Activated CD8-positive, alpha-beta memory T cell treated with anti-CD3 and anti-CD28 coated beads for 24 hours (primary cell): ENCODE measurements around the gene FLRT3.

Source experiments
- DNase-seq: peaks from one replicate; pipeline ENCODE4 v3.0.0-alpha.2; 2020

Gene FLRT3

GRCh38 chr20:14337400-14338171 lies at the start of gene FLRT3:
FLRT3 (minus strand) TSS chr20:14337612; CDS start chr20:14327506, 10,106 bp downstream.
- no peak for DNase-seq

- DNase-seq = no peak
Measured at GRCh38 chr20:14386726-14387125, 49.3 kb upstream of the FLRT3 start.

GRCh38 chr20:14385176-14385740 lies 47.8 kb upstream of the FLRT3 start:
- no peak for DNase-seq

- no peak for DNase-seq
Measured at GRCh38 chr20:14384416-14385175, 47.2 kb upstream of the FLRT3 start.

GRCh38 chr20:14383335-14383734 lies 45.9 kb upstream of the FLRT3 start:
- no peak for DNase-seq

GRCh38 chr20:14378326-14378725 lies 40.9 kb upstream of the FLRT3 start:
- no peak for DNase-seq

GRCh38 chr20:14375416-14375985 lies 38.1 kb upstream of the FLRT3 start:
- no peak for DNase-seq

- no peak for DNase-seq
Measured at GRCh38 chr20:14374196-14374595, 36.8 kb upstream of the FLRT3 start.

GRCh38 chr20:14361509-14362345 lies 24.3 kb upstream of the FLRT3 start:
- DNase-seq = no peak

GRCh38 chr20:14360416-14360815 lies 23.0 kb upstream of the FLRT3 start:
- DNase-seq = no peak

GRCh38 chr20:14355791-14356190 lies 18.4 kb upstream of the FLRT3 start:
- DNase-seq = no peak

GRCh38 chr20:14344746-14345145 lies 7.3 kb upstream of the FLRT3 start:
- DNase-seq = no peak

GRCh38 chr20:14343491-14344065 lies 6.2 kb upstream of the FLRT3 start:
- DNase-seq = no peak

- no peak for DNase-seq
Measured at GRCh38 chr20:14342918-14343317, 5.5 kb upstream of the FLRT3 start.

- DNase-seq = no peak
Measured at GRCh38 chr20:14341801-14342200, 4.4 kb upstream of the FLRT3 start.

GRCh38 chr20:14336686-14337085 lies 726 bp downstream of the FLRT3 start:
- DNase-seq = no peak

GRCh38 chr20:14335052-14335451 lies 2.4 kb downstream of the FLRT3 start:
- DNase-seq = no peak

- DNase-seq = no peak
Measured at GRCh38 chr20:14334306-14334930, 3.0 kb downstream of the FLRT3 start.

- DNase-seq = no peak
Measured at GRCh38 chr20:14333721-14334120, 3.7 kb downstream of the FLRT3 start.

GRCh38 chr20:14332866-14333265 lies 4.5 kb downstream of the FLRT3 start:
- DNase-seq = no peak

GRCh38 chr20:14331646-14332045 lies 5.8 kb downstream of the FLRT3 start:
- DNase-seq = no peak

- DNase-seq = no peak
Measured at GRCh38 chr20:14319704-14320103, 17.7 kb downstream of the FLRT3 start.
